GM18861 (cell line): ENCODE results near the gene ELFN1.

ENCODE experiments used
- ATAC-seq: cut with Tn5 transposase; IDR thresholded peaks from one replicate; pipeline ENCODE4 v1.9.1; 2021; ENCODE audit not compliant: unreplicated experiment

ELFN1 gene

GRCh38 chr7:1779445-1779844 lies 109.4 kb downstream of the ELFN1 start:
- ATAC-seq: no peak

GRCh38 chr7:1781369-1781768 lies 111.3 kb downstream of the ELFN1 start:
- no peak for ATAC-seq

- ATAC-seq: no peak
Measured at GRCh38 chr7:1785839-1786238, 115.8 kb downstream of the ELFN1 start.

- ATAC-seq: no peak
Measured at GRCh38 chr7:1787241-1787640, 117.2 kb downstream of the ELFN1 start.

- ATAC-seq: no peak
Measured at GRCh38 chr7:1787681-1788235, 117.7 kb downstream of the ELFN1 start.

GRCh38 chr7:1794888-1795542 lies 124.9 kb downstream of the ELFN1 start:
- no peak for ATAC-seq
